SKM-1 treated with dmso at 0.1 percent for 144 hours (cell line): Measurements from ENCODE around the gene PRDM5.

Experiments used
- DNase-seq: peaks from one replicate; lab custom pipeline; 2025; ENCODE audit not compliant: unreplicated experiment; lab: John Stamatoyannopoulos, UW

PRDM5 gene

DNA sequence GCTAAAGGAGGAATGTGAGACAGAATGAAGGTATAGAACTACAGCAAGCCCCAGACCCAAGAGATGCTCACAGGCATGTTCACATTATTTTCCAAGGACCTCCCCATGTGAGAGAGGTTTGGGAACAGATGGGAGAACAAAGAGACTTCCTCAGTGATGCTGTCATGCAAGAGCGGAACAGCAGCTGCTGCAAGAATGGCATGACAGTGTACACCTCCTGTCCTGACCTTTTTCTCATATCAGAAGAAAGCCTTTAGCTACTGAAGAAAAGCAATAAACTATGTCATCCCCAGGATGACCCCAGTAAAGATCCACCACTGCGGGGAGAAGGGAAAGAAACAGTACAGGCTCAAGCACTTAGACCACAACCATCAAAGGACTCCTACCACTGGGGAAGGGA is 7.2 kb downstream of the PRDM5 start:
- DNase-seq, result no peak

DNA sequence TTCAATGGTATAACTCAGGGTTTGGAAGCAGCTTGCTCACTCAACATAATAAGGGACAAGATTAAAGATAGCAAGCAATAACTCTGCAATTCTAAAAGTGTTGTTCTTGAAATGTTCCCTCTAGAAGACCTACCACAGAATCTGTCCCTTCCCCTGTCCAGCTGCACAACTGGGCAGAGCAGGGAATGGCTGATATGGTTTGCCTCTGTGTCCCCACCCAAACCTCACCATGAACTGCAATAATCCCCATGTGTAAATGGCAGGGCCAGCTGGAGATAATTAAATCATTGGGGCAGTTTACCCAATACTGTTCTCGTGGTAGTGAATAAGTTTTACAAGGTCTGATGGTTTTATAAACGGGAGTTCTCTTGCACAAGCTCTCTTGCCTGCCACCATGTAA is 19.1 kb downstream of the PRDM5 start:
- DNase-seq, result no peak

- no peak for DNase-seq
These were observed 19.6 kb downstream of the PRDM5 start for GRCh38 chr4:120902925-120903324.

GRCh38 chr4:120901731-120902130 is 20.8 kb downstream of the PRDM5 start:
- DNase-seq, result no peak

DNA sequence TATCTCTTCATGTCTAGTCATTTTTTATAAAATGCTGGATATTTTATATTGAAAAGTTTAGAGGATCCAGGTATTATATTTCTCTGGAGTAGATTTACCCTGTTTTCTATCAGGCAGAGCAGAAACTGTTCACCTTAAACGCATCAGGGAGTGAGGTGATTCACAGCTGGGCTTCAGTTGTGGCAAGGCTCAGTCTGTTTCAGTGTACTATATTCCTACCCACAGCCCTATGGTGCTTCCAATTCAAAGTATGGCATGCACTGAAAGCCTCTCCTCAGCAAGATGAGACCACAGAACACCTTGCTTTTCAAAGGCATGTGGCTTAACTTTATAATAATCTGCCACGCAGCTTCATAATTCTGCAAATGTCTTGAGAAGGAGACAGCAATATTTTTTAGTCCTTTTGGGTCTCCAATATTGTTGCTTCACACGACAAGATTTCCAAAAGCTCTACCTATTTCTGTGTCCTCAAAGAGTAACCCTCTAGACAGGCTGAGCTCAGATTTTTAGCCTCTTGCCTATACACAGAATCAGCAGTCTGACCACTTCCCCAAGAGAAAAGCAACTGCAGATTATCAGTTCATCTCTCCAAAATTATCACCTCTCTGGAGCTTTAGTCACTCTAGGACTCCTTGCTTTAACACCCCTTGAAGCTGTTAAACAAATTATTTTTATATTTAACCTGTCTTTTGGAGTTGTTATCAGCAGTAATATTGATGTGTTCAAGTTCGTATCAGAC is 24.4 kb downstream of the PRDM5 start:
- DNase-seq, result no peak

- DNase-seq, result no peak
These were observed 27.0 kb downstream of the PRDM5 start for GRCh38 chr4:120895554-120895953.

DNA sequence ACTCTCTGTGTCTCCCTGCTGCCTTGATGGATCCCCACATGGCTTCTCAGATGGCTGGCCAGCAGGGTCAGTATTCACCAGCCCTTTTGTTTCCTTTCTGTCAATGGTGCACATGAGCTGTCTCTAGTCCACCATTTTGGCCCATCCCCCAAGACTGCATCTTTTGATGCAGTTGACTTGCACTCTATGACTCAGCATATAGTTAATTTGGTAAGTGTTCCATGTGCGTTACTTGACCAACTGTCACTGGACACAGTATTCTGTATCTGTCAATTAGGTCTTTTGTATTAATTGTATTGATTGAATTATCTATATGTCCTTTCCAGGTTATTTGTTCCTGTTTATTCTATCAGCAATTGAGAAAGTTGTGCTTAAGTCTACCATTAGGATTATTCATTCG is 29.2 kb downstream of the PRDM5 start:
- DNase-seq, result no peak

DNA sequence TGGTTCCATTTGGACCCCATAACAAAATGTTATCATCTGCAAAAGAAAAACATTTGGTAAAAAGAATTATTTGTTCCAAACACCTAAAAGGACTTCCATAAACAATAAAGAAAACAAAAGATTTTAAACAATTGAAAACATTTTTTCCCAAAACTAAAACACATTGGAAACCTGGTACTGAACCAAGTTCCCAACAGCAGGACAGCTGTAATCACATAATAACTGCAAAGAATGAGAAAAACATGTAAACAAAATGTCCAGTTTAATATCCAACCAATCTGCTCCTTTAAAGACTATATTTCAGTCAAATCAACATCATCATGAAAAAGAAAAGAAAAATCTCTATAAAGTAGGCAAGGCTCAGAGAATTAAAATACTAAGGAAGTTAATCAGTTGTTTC is 36.3 kb downstream of the PRDM5 start:
- no peak for DNase-seq

DNA sequence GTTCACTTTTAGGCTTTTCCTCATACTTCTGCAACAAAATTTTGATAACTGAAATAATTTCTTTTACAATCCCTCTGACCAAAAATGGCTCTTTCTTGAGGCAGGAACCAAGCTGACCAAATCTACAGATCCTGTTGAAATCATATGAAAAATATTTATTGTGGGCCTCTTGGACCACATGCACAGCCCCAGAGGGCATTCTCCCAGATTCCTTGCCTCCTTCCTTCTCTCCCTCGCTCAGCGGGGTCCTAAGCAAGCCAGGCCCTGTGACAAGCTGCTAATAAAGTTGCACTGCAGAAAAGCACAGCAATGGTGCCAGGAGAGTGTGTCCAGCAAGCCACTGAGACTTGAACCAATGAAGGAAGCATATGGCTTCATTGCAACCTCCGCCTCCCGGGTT is 40.7 kb downstream of the PRDM5 start:
- DNase-seq, result no peak

GRCh38 chr4:120881351-120881750 is 41.2 kb downstream of the PRDM5 start:
- DNase-seq, result no peak

DNA sequence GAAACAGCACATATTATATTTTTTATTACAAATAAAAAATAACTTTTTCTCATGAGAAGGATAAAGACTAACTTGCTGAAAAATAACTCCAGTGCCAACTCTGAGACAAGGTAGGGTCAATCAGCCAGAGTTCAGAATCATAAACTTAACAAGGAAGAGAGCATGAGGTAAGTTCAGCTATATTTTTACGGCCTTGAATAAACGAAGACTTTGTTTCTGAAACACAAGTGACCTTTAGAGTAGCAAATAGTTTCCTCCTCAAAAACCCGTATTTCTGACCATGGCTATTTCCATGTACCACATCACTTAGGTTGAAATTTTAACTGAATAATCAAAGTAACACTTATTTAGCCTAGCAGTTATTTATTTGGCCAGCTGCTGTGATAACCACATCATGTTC is 45.5 kb downstream of the PRDM5 start:
- DNase-seq, result no peak

DNA sequence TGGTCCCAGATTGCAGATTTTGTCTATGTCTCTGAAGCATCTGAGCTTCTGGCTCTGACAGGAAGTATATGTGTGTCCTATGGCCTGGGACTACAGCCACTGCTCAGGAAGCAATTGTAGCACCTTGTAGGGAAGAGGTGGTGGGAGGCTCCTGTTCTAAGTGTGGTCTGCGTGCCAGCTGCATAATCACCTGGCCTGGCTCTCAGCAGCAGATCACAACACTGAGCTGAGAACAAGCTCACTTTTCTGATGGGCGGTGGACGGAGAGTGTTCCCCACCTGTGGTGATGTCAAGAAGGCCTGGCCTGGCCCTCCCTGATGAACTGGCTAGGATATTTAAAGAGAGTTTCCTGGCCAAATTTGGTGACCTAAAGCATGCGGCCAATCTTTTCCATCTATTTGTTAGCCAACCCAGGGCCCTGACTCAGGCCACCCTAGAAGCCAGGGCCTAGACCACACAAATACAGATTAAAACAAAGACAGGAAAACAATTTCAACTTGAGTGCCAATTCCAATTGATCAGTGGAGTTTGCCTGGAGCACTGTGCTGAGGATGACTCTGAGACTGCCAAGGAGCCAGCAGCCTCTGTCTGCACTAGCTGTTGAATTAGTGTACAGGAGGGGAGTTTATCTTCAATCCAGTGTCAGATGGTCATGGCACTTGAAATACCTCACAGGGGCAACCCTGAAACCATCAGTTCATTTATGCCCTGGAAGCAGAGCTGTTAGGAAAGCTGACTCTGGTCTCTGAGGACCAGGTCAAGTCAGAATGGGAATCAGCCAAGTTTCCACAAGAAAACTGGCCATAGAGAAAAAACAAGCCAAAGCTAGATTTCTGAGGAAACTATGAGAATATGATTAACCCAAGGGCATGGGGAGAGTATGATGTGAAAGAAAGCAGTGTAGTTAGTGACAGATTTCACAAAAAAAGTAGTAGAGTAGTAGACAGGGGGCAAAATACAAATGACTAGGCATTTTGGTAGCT is 47.4 kb downstream of the PRDM5 start:
- no peak for DNase-seq

DNA sequence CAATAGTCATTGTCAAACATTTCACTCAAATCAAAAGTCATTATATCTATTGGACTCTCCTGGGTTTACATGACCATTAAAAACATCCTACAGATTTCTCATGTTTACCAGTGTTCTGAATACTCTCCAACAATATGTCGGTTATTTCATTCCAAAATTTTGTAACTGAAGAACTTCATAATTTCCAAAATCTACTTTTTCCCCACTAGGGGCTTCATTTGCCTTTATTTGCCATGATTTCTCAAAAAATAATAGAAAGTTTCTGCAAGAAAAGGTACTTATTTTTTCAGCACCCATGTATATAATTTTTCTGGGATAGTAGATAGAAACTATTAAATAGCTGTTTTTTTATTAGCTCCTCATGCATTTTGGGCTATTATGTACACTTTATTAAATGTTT is 49.0 kb downstream of the PRDM5 start:
- DNase-seq, result no peak

DNA sequence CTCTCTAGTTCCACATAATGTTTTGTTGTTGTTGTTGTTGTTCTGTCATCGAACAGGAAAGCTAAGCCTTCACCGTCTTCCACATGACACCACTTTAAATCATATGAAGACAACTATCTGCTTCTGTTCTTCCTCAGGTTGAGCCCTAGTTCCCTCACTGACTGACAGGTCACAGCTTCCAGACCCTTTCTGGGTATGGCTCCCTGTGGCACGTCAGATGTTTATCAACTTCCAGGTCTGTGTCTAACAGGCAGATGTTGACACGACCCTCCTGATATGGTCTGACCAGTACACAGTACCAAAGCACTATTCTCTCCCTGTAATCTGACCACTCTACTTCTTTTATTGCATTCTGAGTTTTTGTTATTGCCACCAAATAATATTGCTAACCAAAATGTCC is 51.4 kb downstream of the PRDM5 start:
- DNase-seq, result no peak

GRCh38 chr4:120870279-120870673 is 52.2 kb downstream of the PRDM5 start:
- DNase-seq, result no peak

DNA sequence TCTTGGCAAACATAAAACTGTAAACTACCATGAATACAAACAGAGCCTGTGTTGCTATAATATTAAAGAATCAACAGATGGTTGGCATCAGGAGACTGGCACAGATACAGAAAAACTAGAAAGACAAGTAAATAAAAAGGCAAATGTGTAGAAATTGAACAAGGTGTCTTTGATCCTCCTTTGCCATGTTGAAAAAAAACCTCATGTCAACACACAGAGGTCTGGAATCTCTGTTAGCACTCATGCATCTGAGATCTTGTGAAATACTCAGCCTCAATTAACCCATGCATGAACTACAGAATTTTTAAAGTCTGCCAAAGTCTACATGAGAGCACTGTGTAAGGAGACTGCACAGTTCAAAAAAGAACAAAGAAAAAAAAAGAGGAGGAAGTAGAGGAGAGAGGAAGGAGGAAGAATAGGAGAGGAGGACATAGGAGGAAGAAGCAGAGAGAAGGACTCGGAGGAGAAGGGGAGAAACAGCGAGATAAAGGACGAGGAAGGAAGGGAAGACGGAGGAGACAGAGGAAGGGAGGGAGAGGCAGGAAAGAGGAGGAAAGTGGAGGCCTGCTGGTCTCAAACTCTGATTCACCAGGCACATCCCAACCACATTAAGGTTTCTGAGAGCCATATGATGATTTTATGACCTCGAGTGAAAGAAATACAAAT is 52.8 kb downstream of the PRDM5 start:
- no peak for DNase-seq

DNA sequence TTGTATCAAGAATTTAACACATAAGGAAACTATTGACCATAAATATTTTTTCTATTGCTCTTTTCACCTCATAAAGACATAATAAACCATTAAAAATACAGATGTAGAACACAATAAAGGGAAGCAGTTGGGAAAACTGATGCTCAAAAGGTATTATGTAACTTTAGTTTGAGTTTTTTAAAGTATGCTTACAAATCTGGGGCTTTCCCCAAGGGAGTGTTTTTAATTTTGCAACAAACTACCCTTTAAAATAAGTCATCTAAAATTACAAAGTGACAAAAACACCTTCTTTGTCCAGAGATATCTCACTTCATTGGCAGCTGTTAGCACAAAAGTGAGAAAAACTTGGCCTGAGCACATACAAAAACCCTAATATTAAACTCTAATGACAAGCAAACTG is 55.0 kb downstream of the PRDM5 start:
- DNase-seq, result no peak

- DNase-seq, result no peak
These were observed 56.5 kb downstream of the PRDM5 start for GRCh38 chr4:120865985-120866384.

DNA sequence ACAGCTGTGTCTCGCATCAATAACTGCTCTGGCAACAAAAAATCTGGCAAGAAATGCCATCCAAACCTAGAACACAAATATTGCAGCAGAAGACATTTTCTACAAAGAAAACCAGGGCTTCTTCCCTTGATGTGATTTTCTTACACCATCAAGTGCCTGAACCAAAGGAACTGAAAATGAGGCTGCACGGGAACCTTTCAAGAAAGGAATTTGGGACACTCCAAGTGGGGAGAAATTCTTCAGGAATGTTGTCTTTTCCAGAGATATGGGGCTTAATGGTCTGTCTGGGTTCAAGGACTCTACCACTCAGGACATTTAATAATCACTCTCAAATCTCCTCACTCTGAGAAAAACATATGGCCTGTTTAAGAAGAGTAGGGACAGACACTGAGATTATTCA is 57.6 kb downstream of the PRDM5 start:
- DNase-seq, result no peak

DNA sequence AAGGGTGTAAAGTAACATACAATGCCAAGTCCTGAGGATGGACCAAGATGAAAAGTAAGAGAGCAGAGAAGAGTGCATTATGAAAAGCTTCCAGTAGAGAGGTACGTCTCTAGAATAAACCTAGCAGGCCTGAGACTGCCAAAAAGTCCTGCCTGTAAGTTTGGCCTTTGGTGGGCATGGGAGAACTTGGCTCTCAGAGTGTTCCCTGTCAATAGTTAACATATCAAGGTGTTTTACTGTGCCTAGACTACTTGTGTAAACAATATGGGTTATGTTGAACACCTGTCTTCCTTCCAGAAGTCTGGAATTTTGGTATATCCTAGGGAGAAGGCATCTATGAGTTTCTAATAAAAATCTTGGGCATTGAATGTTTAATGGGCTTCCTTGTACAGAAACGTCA is 60.1 kb downstream of the PRDM5 start:
- DNase-seq, result no peak

- no peak for DNase-seq
These were observed 60.7 kb downstream of the PRDM5 start for GRCh38 chr4:120861852-120862251.

GRCh38 chr4:120858776-120859175 is 63.8 kb downstream of the PRDM5 start:
- no peak for DNase-seq
